Measurements from ENCODE around the gene CRYBG3. TPM values are rescaled to one million over a fixed set of nuclear protein-coding genes. Genes with fewer than 3 reads are reported as not detected.

CRYBG3 gene
- total RNA-seq (2022; extraction: Qiagen RNA extraction; ENCODE audit: low read depth), result 6.4 to 12.2 TPM (median 6.9 TPM) in 5 replicates

GRCh38 chr3:97821774-97822358 is at the start of gene CRYBG3:
Gene CRYBG3, plus strand, starts transcription at chr3:97822011. Its CDS starts 196 bp downstream, at chr3:97822207.

DNA sequence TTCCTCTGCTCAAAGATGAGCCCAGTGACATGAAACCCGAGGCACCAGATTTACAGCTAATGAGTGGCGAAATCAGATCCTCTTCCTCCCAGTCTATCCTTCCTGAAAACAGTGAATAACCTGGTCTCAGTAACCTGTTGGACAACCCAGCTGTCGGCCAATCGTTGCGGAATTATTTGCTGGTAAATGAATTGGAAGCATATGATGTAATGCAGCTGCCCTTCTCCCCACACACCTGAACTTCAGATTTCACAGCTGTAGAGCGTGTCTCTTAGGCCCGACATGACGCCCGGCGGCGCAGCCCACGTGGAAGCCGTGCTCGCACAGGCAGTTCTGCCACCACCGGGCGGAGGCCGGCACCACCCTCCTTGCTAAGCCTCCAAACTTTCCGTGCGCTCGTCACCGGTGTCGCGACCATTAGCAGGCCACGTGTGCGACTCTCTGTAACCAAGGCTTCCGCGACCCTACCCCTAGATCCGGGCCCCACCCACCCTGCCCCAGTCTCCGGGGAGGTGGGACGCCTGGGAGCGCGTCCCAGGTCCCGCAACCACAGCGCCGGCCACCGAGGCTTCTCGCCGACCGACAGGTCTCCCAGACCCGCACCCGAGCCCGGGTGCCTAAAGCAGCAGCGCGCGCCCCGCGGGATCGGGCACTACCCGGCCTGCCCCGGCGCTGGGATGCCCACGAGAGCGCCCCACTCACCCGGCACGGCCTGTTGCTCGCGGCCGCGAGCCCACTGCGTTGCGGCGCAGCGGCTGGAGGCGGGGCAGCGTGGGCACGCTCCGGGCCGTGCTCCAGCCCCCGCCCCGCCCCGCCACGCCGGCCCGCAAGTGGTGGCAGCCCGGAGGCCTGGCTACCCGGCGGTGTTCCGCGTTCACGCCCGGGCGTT is 150.1 kb downstream of the CRYBG3 start, which contains the start of gene RIOX2:
Gene RIOX2 (minus strand): TSS at position 753 of the 889 bp plus-strand sequence. CDS start 4,838 bp downstream, outside the sequence.

Other genes starting within 250 kb of the CRYBG3 start
- gene ARL6, start 57.3 kb upstream of the CRYBG3 start, total RNA-seq (2022; extraction: Qiagen RNA extraction; ENCODE audit: low read depth), result 5.6 to 6.5 TPM (median 5.9 TPM) in 5 replicates
- gene RIOX2, start 150.4 kb downstream of the CRYBG3 start, total RNA-seq (2022; extraction: Qiagen RNA extraction; ENCODE audit: low read depth), result 31.2 to 32.6 TPM (median 32.2 TPM) in 5 replicates
- not detected in 5 replicates for gene GABRR3, start 213.3 kb downstream of the CRYBG3 start, total RNA-seq (2022; extraction: Qiagen RNA extraction; ENCODE audit: low read depth)

Measured in A549 treated with CpdA at 1 μM for 4 hours (cell line).